Activated CD8-positive, alpha-beta T cell treated with anti-CD3 and anti-CD28 coated beads for 36 hours (primary cell): ENCODE measurements around the gene DNM3. TPM values are rescaled to one million over a fixed set of nuclear protein-coding genes. Genes with fewer than 3 reads are reported as not detected.

Experiments used
- ATAC-seq: fragments of 200-7000 bp; cut with Tn5 transposase; one replicate; pipeline ENCODE4 v1.10.0; 2021; ENCODE audit warnings: mild to moderate bottlenecking, moderate library complexity
- CTCF ChIA-PET: fragments of 350-600 bp; sonication (Branson Sonifier 250); formaldehyde crosslinking; loops from one replicate; lab custom pipeline; 2021; ENCODE audit warnings: antibody characterized with exemption; lab: Charles Lee
- POLR2A ChIA-PET: fragments of 350-600 bp; sonication (Branson Sonifier 250); formaldehyde crosslinking; loops from one replicate; lab custom pipeline; 2021; ENCODE audit warnings: antibody characterized with exemption; lab: Charles Lee
- DNase-seq: peaks from one replicate; pipeline ENCODE4 v3.0.0-alpha.2; 2020
- H3K27ac Mint-ChIP-seq: one replicate; pipeline ENCODE4 v1.8.0; 2021; ENCODE audit warnings: mild to moderate bottlenecking, mixed read lengths
- H3K27me3 Mint-ChIP-seq: one replicate; pipeline ENCODE4 v1.8.0; 2021; ENCODE audit warnings: mixed read lengths
- H3K36me3 Mint-ChIP-seq: one replicate; pipeline ENCODE4 v1.8.0; 2021; ENCODE audit warnings: low read depth, mixed read lengths
- H3K4me1 Mint-ChIP-seq: one replicate; pipeline ENCODE4 v1.8.0; 2021; ENCODE audit warnings: low read depth, mixed read lengths
- H3K4me3 Mint-ChIP-seq: one replicate; pipeline ENCODE4 v1.8.0; 2021; ENCODE audit warnings: mild to moderate bottlenecking, moderate library complexity, mixed read lengths
- H3K9me3 Mint-ChIP-seq: one replicate; pipeline ENCODE4 v1.8.0; 2021; ENCODE audit warnings: mixed read lengths
- CTCF ChIP-seq: fragments of 200-600 bp; IDR thresholded peaks from one replicate; pipeline ENCODE4 v1.8.0; 2022; ENCODE audit warnings: antibody characterized with exemption, mild to moderate bottlenecking
- intact Hi-C: fragments of 100-400 bp; cut with micrococcal nuclease; formaldehyde crosslinking; loops from one replicate; pipeline ENCODE4 v1.10.0; 2022
- total RNA-seq, 2 experiments: library from RNA; stranded (reverse); gene quantifications; one replicate each; pipeline ENCODE4 v1.2.3, GENCODE V29; 2021

DNM3 gene
- total RNA-seq, 2 experiments from 2014 or later: 0.58 to 1.1 TPM

- DNase-seq: no peak
- ChIA-PET POLR2A (no interaction called here), CTCF (no interaction called here)
- Mint-ChIP-seq H3K27me3 (no peaks in the 10 kb centered on the region), H3K36me3 (no peaks in the 10 kb centered on the region), H3K9me3 (no peaks in the 10 kb centered on the region), H3K4me1 (no peaks in the 10 kb centered on the region), H3K4me3 (no peak overlapping the region), H3K27ac (no peak overlapping the region)
- intact Hi-C loops: no loop called here
- no peak for TF ChIP-seq CTCF
- no peak for ATAC-seq
Observed at GRCh38 chr1:172289448-172289847, 448.1 kb downstream of the DNM3 start.

DNA sequence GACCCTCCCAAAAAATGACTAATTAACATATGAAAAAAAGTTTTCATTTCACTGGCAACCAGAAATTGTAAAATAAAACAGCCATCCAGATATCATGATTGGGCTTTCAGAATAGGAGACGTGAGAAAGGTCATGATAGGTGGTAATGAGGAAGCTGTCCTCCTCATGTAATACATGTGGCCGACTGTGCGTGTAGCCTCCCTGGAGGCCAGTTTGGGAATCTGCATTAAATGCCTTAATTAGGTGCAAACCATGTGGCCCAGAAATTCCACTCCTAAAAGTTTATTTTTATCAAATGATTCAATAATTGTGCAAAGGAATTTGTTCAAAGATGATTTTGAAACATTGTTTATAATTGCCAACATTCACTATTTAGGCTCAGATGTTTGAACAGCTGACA, 451.5 kb downstream of the DNM3 start:
- H3K27me3 Mint-ChIP-seq: no peaks in the 10 kb centered on the region
- TF ChIP-seq CTCF: no peak
- no peaks in the 10 kb centered on the region for H3K9me3 Mint-ChIP-seq
- ATAC-seq (no peak), DNase-seq (no peak)
- ChIA-PET POLR2A (interaction anchor here (1.0 kb wide), 1 partner anchor 100 kb away, joined by 4 read pairs; no protein-coding TSS in a partner anchor), CTCF (interaction anchor here (1.7 kb wide), 1 partner anchor 202 kb away, joined by 3 read pairs; no protein-coding TSS in a partner anchor)
- intact Hi-C loops: no loop called here
- H3K27ac Mint-ChIP-seq: no peak overlapping the region
- no peaks in the 10 kb centered on the region for H3K36me3 Mint-ChIP-seq
- H3K4me1 Mint-ChIP-seq: no peaks in the 10 kb centered on the region
- H3K4me3 Mint-ChIP-seq: no peak overlapping the region

- DNase-seq: no peak
- ChIA-PET POLR2A (interaction anchor here (1.0 kb wide), 1 partner anchor 99 kb away, joined by 4 read pairs; no protein-coding TSS in a partner anchor), CTCF (interaction anchor here (1.0 to 1.7 kb wide), 2 partner anchors 12 to 203 kb away, joined by 3 read pairs; no protein-coding TSS in a partner anchor)
- Mint-ChIP-seq H3K27ac (no peak overlapping the region), H3K4me1 (peaks cover 2% of the 10 kb centered on the region), H3K27me3 (no peaks in the 10 kb centered on the region), H3K4me3 (no peak overlapping the region), H3K36me3 (no peaks in the 10 kb centered on the region), H3K9me3 (no peaks in the 10 kb centered on the region)
- intact Hi-C loops: no loop called here
- no peak for ATAC-seq
- TF ChIP-seq CTCF: no peak
Observed at GRCh38 chr1:172293429-172293828, 452.1 kb downstream of the DNM3 start.

GRCh38 chr1:172298141-172298540, 456.8 kb downstream of the DNM3 start:
- no peak for ATAC-seq
- H3K9me3 Mint-ChIP-seq: no peaks in the 10 kb centered on the region
- H3K4me3 Mint-ChIP-seq: no peak overlapping the region
- no peaks in the 10 kb centered on the region for H3K27me3 Mint-ChIP-seq
- no peak overlapping the region for H3K27ac Mint-ChIP-seq
- no peak for DNase-seq
- peaks cover 2% of the 10 kb centered on the region for H3K4me1 Mint-ChIP-seq
- ChIA-PET CTCF (no interaction called here), POLR2A (no interaction called here)
- no peaks in the 10 kb centered on the region for H3K36me3 Mint-ChIP-seq
- no peak for TF ChIP-seq CTCF
- intact Hi-C loops: no loop called here

- ATAC-seq (no peak), DNase-seq (no peak)
- H3K27me3 Mint-ChIP-seq: no peaks in the 10 kb centered on the region
- intact Hi-C loops: no loop called here
- peaks cover 2% of the 10 kb centered on the region for H3K9me3 Mint-ChIP-seq
- POLR2A ChIA-PET: no interaction called here
- no peak overlapping the region for H3K27ac Mint-ChIP-seq
- peaks cover 2% of the 10 kb centered on the region for H3K36me3 Mint-ChIP-seq
- no peak for TF ChIP-seq CTCF
- H3K4me3 Mint-ChIP-seq: no peak overlapping the region
- CTCF ChIA-PET: no interaction called here
- peaks cover 2% of the 10 kb centered on the region for H3K4me1 Mint-ChIP-seq
Observed at GRCh38 chr1:172298911-172299310, 457.6 kb downstream of the DNM3 start.
